Measurements from ENCODE around the gene CTNNBL1. TPM values are rescaled to one million over a fixed set of nuclear protein-coding genes. Genes with fewer than 3 reads are reported as not detected.

CTNNBL1 gene
- 59.6 to 69.7 TPM (median 63.8 TPM) in 5 replicates for total RNA-seq (2022; extraction: Qiagen RNA extraction)

DNA sequence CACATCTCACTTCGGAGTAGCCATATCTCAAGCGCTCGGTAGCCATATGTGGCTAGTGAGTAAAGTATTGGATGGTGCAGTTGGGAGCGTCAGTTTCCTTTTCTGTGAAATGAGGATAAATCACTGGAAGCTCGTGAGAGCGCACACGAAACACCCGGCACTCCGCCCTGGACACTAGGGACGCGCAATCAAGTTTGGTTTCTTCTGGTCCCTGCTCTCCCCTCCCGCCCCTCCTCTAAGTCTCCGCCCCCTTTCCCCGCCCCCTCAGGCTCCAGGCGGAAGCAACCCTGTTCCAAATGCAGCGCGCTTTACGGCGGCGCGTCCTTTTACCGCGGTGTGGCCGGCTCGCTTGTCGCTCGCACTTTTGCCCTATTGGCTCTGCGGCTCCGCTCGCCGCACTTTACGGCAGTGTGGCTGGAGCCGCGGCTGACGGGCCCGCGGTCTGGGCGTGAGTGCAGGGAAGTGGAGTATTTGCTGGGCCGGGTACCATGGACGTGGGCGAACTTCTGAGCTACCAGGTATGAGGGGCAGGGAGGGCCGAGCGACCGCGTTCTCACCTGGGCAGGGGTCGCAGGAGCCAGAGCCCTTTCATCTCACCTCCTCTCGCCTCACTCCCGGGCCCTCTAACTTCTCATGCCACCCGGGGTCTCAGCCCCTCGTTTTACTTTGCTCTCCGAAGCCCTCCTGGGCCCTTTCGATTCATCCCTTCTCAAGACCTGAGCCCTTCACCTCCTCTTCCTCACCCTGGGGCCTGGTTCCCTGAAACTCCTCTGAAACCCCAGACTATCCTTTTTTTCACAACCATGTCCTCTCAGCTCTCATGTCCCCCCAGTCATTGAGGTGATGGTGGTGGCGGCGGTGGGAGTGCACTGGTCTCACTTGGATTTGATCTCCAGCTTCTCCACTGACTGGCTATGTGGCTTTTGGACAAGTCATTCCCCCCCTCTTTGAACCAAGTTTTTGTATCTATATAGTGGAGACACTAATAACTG is at the start of gene CTNNBL1:
TSS of gene CTNNBL1 (plus strand) at position 396 of the 992 bp plus-strand sequence. CDS start at position 489, 93 bp downstream.

DNA sequence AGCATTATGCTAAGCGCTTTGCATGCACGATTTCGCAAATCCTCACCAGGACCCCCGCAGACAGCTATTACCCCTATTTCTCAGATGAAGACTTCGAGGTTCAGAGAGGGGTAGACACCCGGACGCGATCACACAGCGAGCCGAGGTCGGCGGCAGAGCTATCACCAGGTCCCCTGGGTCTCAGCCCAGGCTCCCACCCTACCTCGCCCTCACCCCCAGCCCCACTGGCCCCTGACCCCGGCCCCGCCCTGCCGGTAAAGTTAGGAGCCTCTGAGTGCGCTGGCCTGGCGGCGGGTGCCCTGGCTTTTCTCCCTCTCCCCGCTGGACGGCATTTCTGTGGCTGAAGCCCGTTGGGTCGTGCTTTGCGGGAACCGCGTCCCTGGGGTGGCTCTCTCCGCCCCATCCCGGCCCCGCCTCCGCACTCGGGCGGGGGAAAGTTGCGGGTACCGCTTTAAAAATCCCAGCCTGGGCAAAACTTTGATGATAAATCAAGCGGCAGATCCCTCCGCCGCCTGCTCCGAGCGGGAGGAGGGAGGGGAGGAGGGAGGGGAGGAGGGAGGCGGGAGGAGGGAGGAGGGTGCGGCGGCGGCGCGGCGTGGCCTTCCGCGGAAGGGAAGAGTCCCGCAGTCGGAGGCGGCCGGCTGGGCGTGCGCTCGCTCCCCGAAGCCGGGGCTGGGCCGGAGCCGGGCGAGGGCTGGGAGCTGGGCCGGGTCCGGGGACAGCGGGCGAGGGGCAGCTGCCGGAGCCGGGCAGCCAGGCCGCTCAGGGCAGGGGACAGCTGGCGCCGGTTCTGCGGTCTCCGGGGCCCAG is 208.9 kb downstream of the CTNNBL1 start, which contains the start of gene VSTM2L:
TSS of gene VSTM2L (plus strand) at position 624 of the 810 bp plus-strand sequence. CDS start 224 bp downstream, outside the sequence.

Other genes starting within 250 kb of the CTNNBL1 start
- gene NNAT, start 172.8 kb upstream of the CTNNBL1 start, total RNA-seq (2022; extraction: Qiagen RNA extraction), result not detected in 5 replicates
- gene BLCAP, start 166.2 kb upstream of the CTNNBL1 start, total RNA-seq (2022; extraction: Qiagen RNA extraction), result 46.0 to 53.0 TPM (median 49.2 TPM) in 5 replicates
- 18.5 to 30.4 TPM (median 21.4 TPM) in 5 replicates for gene VSTM2L, start 209.1 kb downstream of the CTNNBL1 start, total RNA-seq (2022; extraction: Qiagen RNA extraction)